GM23338 (cell line): ENCODE results near the gene NPC1L1. TPM values are rescaled to one million over a fixed set of nuclear protein-coding genes. Genes with fewer than 3 reads are reported as not detected.

Experiments used
- ATAC-seq: fragments of 200-7000 bp; cut with Tn5 transposase; 3 replicates; pipeline ENCODE4 v1.9.1; 2020
- DNase-seq: peaks from one replicate; pipeline ENCODE4 v3.0.0-alpha.2; 2015; ENCODE audit warnings: low spot score
- H2AFZ ChIP-seq: fragments of 200-600 bp; sonication (generic); 2 replicates; pipeline ENCODE4 v1.8.0; 2016; ENCODE audit warnings: antibody characterized with exemption, mild to moderate bottlenecking, moderate library complexity
- H3F3A ChIP-seq: fragments of 200-600 bp; sonication (generic); replicated peaks from 2 replicates; pipeline ENCODE4 v1.8.0; 2017; ENCODE audit warnings: antibody characterized with exemption, mixed run types, low read depth
- H3K27ac ChIP-seq: fragments of 200-600 bp; sonication (generic); 2 replicates; pipeline ENCODE4 v1.6.1; 2016; ENCODE audit warnings: low read depth
- H3K27me3 ChIP-seq: fragments of 200-600 bp; sonication (generic); 2 replicates; pipeline ENCODE4 v1.8.0; 2016; ENCODE audit warnings: mild to moderate bottlenecking, mixed run types, moderate library complexity; ENCODE audit not compliant: insufficient read depth
- H3K36me3 ChIP-seq: fragments of 200-600 bp; sonication (generic); 2 replicates; pipeline ENCODE4 v1.8.0; 2016; ENCODE audit warnings: mild to moderate bottlenecking; ENCODE audit not compliant: insufficient read depth
- H3K4me1 ChIP-seq: fragments of 200-600 bp; sonication (generic); 2 replicates; pipeline ENCODE4 v1.8.0; 2016; ENCODE audit warnings: mild to moderate bottlenecking, moderate library complexity; ENCODE audit not compliant: insufficient read depth
- H3K4me2 ChIP-seq: fragments of 200-600 bp; sonication (generic); 2 replicates; pipeline ENCODE4 v1.7.1; 2017; ENCODE audit warnings: mixed run types
- H3K4me3 ChIP-seq: fragments of 200-600 bp; sonication (generic); 2 replicates; pipeline ENCODE4 v1.6.1; 2016; ENCODE audit warnings: mixed run types
- H3K79me2 ChIP-seq: fragments of 200-600 bp; sonication (generic); replicated peaks from 2 replicates; pipeline ENCODE4 v1.8.0; 2017; ENCODE audit warnings: mild to moderate bottlenecking; ENCODE audit not compliant: insufficient read depth
- H3K9me2 ChIP-seq: fragments of 200-600 bp; sonication (generic); 2 replicates; pipeline ENCODE4 v1.8.0; 2017; ENCODE audit not compliant: insufficient read depth
- H4K20me1 ChIP-seq: fragments of 200-600 bp; sonication (generic); replicated peaks from 2 replicates; pipeline ENCODE4 v1.8.0; 2017; ENCODE audit warnings: mild to moderate bottlenecking; ENCODE audit not compliant: insufficient read depth
- H3K27ac Mint-ChIP-seq: 2 replicates; pipeline ENCODE4 v1.8.0; 2020; ENCODE audit warnings: inconsistent platforms, mild to moderate bottlenecking, moderate library complexity, mixed read lengths
- H3K27me3 Mint-ChIP-seq: 3 replicates; pipeline ENCODE4 v1.8.0; 2022; ENCODE audit warnings: low read depth, mild to moderate bottlenecking, moderate library complexity, mixed read lengths, inconsistent platforms; ENCODE audit not compliant: insufficient read depth, poor library complexity
- H3K36me3 Mint-ChIP-seq: 3 replicates; pipeline ENCODE4 v1.8.0; 2021; ENCODE audit warnings: low read depth, mild to moderate bottlenecking, inconsistent platforms, moderate library complexity, mixed read lengths
- H3K4me1 Mint-ChIP-seq: 3 replicates; pipeline ENCODE4 v1.8.0; 2020; ENCODE audit warnings: mild to moderate bottlenecking, inconsistent platforms, mixed read lengths
- H3K4me3 Mint-ChIP-seq: 3 replicates; pipeline ENCODE4 v1.8.0; 2021; ENCODE audit warnings: moderate library complexity, mild to moderate bottlenecking, inconsistent platforms, mixed read lengths
- H3K9me3 Mint-ChIP-seq: 3 replicates; pipeline ENCODE4 v1.8.0; 2020; ENCODE audit warnings: moderate library complexity, mild to moderate bottlenecking, inconsistent platforms, mixed read lengths
- CREB1 ChIP-seq: fragments of 250-450 bp; sonication (Bioruptor Pico); IDR thresholded peaks from 2 replicates; pipeline ENCODE4 v1.5.0; 2020; ENCODE audit warnings: low read depth, mild to moderate bottlenecking, moderate library complexity
- CTCF ChIP-seq, 2 experiments: fragments of 200-600 bp in 1 of 2; sonication (generic) in 1 of 2; conservative IDR thresholded peaks; 2 replicates each; pipeline versions ENCODE4 v1.5.1 to v1.6.1; 2016 to 2017; ENCODE audit warnings: antibody characterized with exemption in 2 of 2, low read depth in 2 of 2, mild to moderate bottlenecking in 2 of 2, moderate library complexity in 1 of 2
- ETS1 ChIP-seq: IDR thresholded peaks from 2 replicates; pipeline ENCODE4 v1.6.1; 2016; ENCODE audit warnings: antibody characterized with exemption
- EZH2 ChIP-seq: fragments of 200-600 bp; sonication (generic); IDR thresholded peaks from one replicate; pipeline ENCODE4 v1.8.0; 2017; ENCODE audit warnings: antibody characterized with exemption, mild to moderate bottlenecking, low read depth; ENCODE audit not compliant: unreplicated experiment
- EZH2phosphoT487 ChIP-seq: fragments of 200-600 bp; sonication (generic); IDR thresholded peaks from one replicate; pipeline ENCODE4 v1.8.1; 2018; ENCODE audit warnings: antibody characterized with exemption; ENCODE audit not compliant: unreplicated experiment
- JUNB ChIP-seq: IDR thresholded peaks from one replicate; pipeline ENCODE4 v1.6.1; 2016; ENCODE audit warnings: antibody characterized with exemption; ENCODE audit not compliant: unreplicated experiment
- NANOG ChIP-seq: IDR thresholded peaks from 2 replicates; pipeline ENCODE4 v1.6.1; 2016; ENCODE audit warnings: antibody characterized with exemption, borderline replicate concordance
- POLR2AphosphoS5 ChIP-seq: IDR thresholded peaks from 2 replicates; pipeline ENCODE4 v1.6.1; 2016; ENCODE audit warnings: antibody characterized with exemption, low read depth
- STAT1 ChIP-seq: IDR thresholded peaks from one replicate; pipeline ENCODE4 v1.6.1; 2016; ENCODE audit warnings: antibody characterized with exemption; ENCODE audit not compliant: unreplicated experiment
- ZNF114 ChIP-seq: fragments of 250-450 bp; sonication (Bioruptor Pico); IDR thresholded peaks from 2 replicates; pipeline ENCODE4 v1.5.0; 2020; ENCODE audit warnings: mild to moderate bottlenecking, moderate library complexity
- ZNF331 ChIP-seq: fragments of 250-450 bp; sonication (Bioruptor Pico); IDR thresholded peaks from 2 replicates; pipeline ENCODE4 v1.5.0; 2020; ENCODE audit warnings: low read depth, mild to moderate bottlenecking, moderate library complexity
- polyA plus RNA-seq: library from polyadenylated mRNA; unstranded; fragments of >200 nt; fragmentation: Nextera tagmentation; extraction: Ambion mirVana; gene quantifications from 2 replicates; pipeline ENCODE4 v1.2.1, GENCODE V29; 2016
- total RNA-seq: library from RNA; depleted of rRNA; stranded (reverse); fragments of >200 nt; shearing (Covaris generic); gene quantifications from 2 replicates; pipeline ENCODE4 v1.2.3, GENCODE V29; 2014
- TF ChIP-seq, protein P1 (sequence below): IDR thresholded peaks from one replicate; pipeline ENCODE4 v1.6.1; 2018; ENCODE audit warnings: antibody characterized with exemption; ENCODE audit not compliant: unreplicated experiment
- TF ChIP-seq, protein P2 (sequence below): fragments of 250-450 bp; sonication (Bioruptor Pico); IDR thresholded peaks from 2 replicates; pipeline ENCODE4 v1.5.0; 2020; ENCODE audit warnings: mild to moderate bottlenecking, moderate library complexity

The NPC1L1 gene
- total and polyA plus RNA-seq, 2 experiments from 2014 or later: 0.03 TPM; not detected in 1

DNA sequence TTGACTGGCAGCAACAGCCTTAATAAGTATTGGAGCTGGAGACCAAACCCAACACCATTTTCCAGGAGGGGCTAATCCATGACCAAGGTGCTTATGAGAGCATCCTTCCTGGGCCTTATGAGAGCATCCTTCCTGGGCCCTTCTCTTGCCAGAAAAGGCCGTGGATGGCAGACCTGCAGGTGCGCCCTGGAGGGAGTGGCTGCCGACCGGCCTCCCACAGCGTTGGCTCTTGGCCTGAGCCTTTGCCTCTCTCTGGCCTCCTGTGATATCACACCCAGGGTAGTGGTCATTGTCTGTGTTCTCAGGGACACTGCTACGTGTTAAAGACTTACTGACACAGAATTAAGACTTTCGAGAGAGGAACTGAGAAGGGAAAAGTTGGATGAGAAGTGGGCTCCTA lies 28.4 kb downstream of the NPC1L1 start:
- Mint-ChIP-seq H3K27ac (no peak overlapping the region), H3K36me3 (peaks cover 4% of the 10 kb centered on the region; the same call in 1 of the 3 replicates), H3K9me3 (peaks cover 21% of the 10 kb centered on the region), H3K4me3 (no peak overlapping the region), H3K27me3 (peaks cover 1% of the 10 kb centered on the region), H3K4me1 (no peaks in the 10 kb centered on the region)
- TF ChIP-seq POLR2AphosphoS5 (no peak), EZH2 (no peak), CTCF (conservative IDR thresholded peaks at IDR 0.05; ENCODE audit: low read depth in 2 of 2) (no peak), CREB1 (CRISPR knock-in tag) (no peak), JUNB (no peak), EZH2phosphoT487 (no peak), ZNF114 (no peak), ETS1 (no peak), STAT1 (no peak), ZNF331 (CRISPR knock-in tag) (no peak), NANOG (no peak)
- TF ChIP-seq, protein P1, sequence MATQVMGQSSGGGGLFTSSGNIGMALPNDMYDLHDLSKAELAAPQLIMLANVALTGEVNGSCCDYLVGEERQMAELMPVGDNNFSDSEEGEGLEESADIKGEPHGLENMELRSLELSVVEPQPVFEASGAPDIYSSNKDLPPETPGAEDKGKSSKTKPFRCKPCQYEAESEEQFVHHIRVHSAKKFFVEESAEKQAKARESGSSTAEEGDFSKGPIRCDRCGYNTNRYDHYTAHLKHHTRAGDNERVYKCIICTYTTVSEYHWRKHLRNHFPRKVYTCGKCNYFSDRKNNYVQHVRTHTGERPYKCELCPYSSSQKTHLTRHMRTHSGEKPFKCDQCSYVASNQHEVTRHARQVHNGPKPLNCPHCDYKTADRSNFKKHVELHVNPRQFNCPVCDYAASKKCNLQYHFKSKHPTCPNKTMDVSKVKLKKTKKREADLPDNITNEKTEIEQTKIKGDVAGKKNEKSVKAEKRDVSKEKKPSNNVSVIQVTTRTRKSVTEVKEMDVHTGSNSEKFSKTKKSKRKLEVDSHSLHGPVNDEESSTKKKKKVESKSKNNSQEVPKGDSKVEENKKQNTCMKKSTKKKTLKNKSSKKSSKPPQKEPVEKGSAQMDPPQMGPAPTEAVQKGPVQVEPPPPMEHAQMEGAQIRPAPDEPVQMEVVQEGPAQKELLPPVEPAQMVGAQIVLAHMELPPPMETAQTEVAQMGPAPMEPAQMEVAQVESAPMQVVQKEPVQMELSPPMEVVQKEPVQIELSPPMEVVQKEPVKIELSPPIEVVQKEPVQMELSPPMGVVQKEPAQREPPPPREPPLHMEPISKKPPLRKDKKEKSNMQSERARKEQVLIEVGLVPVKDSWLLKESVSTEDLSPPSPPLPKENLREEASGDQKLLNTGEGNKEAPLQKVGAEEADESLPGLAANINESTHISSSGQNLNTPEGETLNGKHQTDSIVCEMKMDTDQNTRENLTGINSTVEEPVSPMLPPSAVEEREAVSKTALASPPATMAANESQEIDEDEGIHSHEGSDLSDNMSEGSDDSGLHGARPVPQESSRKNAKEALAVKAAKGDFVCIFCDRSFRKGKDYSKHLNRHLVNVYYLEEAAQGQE: no peak
- TF ChIP-seq, protein P2, sequence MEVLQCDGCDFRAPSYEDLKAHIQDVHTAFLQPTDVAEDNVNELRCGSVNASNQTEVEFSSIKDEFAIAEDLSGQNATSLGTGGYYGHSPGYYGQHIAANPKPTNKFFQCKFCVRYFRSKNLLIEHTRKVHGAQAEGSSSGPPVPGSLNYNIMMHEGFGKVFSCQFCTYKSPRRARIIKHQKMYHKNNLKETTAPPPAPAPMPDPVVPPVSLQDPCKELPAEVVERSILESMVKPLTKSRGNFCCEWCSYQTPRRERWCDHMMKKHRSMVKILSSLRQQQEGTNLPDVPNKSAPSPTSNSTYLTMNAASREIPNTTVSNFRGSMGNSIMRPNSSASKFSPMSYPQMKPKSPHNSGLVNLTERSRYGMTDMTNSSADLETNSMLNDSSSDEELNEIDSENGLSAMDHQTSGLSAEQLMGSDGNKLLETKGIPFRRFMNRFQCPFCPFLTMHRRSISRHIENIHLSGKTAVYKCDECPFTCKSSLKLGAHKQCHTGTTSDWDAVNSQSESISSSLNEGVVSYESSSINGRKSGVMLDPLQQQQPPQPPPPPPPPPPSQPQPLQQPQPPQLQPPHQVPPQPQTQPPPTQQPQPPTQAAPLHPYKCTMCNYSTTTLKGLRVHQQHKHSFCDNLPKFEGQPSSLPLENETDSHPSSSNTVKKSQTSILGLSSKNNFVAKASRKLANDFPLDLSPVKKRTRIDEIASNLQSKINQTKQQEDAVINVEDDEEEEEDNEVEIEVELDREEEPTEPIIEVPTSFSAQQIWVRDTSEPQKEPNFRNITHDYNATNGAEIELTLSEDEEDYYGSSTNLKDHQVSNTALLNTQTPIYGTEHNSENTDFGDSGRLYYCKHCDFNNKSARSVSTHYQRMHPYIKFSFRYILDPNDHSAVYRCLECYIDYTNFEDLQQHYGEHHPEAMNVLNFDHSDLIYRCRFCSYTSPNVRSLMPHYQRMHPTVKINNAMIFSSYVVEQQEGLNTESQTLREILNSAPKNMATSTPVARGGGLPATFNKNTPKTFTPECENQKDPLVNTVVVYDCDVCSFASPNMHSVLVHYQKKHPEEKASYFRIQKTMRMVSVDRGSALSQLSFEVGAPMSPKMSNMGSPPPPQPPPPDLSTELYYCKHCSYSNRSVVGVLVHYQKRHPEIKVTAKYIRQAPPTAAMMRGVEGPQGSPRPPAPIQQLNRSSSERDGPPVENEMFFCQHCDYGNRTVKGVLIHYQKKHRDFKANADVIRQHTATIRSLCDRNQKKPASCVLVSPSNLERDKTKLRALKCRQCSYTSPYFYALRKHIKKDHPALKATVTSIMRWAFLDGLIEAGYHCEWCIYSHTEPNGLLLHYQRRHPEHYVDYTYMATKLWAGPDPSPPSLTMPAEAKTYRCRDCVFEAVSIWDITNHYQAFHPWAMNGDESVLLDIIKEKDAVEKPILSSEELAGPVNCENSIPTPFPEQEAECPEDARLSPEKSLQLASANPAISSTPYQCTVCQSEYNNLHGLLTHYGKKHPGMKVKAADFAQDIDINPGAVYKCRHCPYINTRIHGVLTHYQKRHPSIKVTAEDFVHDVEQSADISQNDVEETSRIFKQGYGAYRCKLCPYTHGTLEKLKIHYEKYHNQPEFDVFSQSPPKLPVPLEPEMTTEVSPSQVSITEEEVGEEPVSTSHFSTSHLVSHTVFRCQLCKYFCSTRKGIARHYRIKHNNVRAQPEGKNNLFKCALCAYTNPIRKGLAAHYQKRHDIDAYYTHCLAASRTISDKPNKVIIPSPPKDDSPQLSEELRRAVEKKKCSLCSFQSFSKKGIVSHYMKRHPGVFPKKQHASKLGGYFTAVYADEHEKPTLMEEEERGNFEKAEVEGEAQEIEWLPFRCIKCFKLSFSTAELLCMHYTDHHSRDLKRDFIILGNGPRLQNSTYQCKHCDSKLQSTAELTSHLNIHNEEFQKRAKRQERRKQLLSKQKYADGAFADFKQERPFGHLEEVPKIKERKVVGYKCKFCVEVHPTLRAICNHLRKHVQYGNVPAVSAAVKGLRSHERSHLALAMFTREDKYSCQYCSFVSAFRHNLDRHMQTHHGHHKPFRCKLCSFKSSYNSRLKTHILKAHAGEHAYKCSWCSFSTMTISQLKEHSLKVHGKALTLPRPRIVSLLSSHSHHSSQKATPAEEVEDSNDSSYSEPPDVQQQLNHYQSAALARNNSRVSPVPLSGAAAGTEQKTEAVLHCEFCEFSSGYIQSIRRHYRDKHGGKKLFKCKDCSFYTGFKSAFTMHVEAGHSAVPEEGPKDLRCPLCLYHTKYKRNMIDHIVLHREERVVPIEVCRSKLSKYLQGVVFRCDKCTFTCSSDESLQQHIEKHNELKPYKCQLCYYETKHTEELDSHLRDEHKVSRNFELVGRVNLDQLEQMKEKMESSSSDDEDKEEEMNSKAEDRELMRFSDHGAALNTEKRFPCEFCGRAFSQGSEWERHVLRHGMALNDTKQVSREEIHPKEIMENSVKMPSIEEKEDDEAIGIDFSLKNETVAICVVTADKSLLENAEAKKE: no peak
- Histone ChIP-seq H4K20me1 (no peaks in the 10 kb centered on the region), H3K4me2 (no peak overlapping the region), H3K9me2 (no peaks in the 10 kb centered on the region), H3K36me3 (no peaks in the 10 kb centered on the region), H3K79me2 (no peaks in the 10 kb centered on the region), H3F3A (no peaks in the 10 kb centered on the region), H3K4me1 (no peaks in the 10 kb centered on the region), H3K27ac (no peak overlapping the region), H3K27me3 (no peaks in the 10 kb centered on the region), H2AFZ (no peak overlapping the region), H3K4me3 (no peak overlapping the region)
- no peak for ATAC-seq
- DNase-seq: no peak
